ENCODE data around the gene CARD11.

- TF ChIP-seq CTCF (conservative IDR thresholded peaks at IDR 0.05 in 1 of 2, IDR thresholded peaks at IDR 0.05 in 1 of 2; ENCODE audit: extremely low read depth in 1 of 2, insufficient read depth in 1 of 2, low read depth in 1 of 2, low read length in 2 of 2) (no peak), EZH2 (IDR thresholded peaks at IDR 0.05; ENCODE audit: borderline replicate concordance, low read length) (no peak)
These were observed 183.0 kb downstream of the CARD11 start for GRCh38 chr7:2860627-2861133.
